Activated CD8-positive, alpha-beta T cell treated with anti-CD3 and anti-CD28 coated beads for 36 hours (primary cell): Measurements from ENCODE around the gene GAS6. TPM values are rescaled to one million over a fixed set of nuclear protein-coding genes. Genes with fewer than 3 reads are reported as not detected.

ENCODE experiments used
- ATAC-seq: fragments of 200-7000 bp; cut with Tn5 transposase; one replicate; pipeline ENCODE4 v1.10.0; 2021; ENCODE audit warnings: mild to moderate bottlenecking, moderate library complexity
- CTCF ChIA-PET: fragments of 350-600 bp; sonication (Branson Sonifier 250); formaldehyde crosslinking; loops from one replicate; lab custom pipeline; 2021; ENCODE audit warnings: antibody characterized with exemption; lab: Charles Lee
- POLR2A ChIA-PET: fragments of 350-600 bp; sonication (Branson Sonifier 250); formaldehyde crosslinking; loops from one replicate; lab custom pipeline; 2021; ENCODE audit warnings: antibody characterized with exemption; lab: Charles Lee
- DNase-seq: peaks from one replicate; pipeline ENCODE4 v3.0.0-alpha.2; 2020
- H3K27ac Mint-ChIP-seq: one replicate; pipeline ENCODE4 v1.8.0; 2021; ENCODE audit warnings: mild to moderate bottlenecking, mixed read lengths
- H3K27me3 Mint-ChIP-seq: one replicate; pipeline ENCODE4 v1.8.0; 2021; ENCODE audit warnings: mixed read lengths
- H3K36me3 Mint-ChIP-seq: one replicate; pipeline ENCODE4 v1.8.0; 2021; ENCODE audit warnings: low read depth, mixed read lengths
- H3K4me1 Mint-ChIP-seq: one replicate; pipeline ENCODE4 v1.8.0; 2021; ENCODE audit warnings: low read depth, mixed read lengths
- H3K4me3 Mint-ChIP-seq: one replicate; pipeline ENCODE4 v1.8.0; 2021; ENCODE audit warnings: mild to moderate bottlenecking, moderate library complexity, mixed read lengths
- H3K9me3 Mint-ChIP-seq: one replicate; pipeline ENCODE4 v1.8.0; 2021; ENCODE audit warnings: mixed read lengths
- CTCF ChIP-seq: fragments of 200-600 bp; IDR thresholded peaks from one replicate; pipeline ENCODE4 v1.8.0; 2022; ENCODE audit warnings: antibody characterized with exemption, mild to moderate bottlenecking
- intact Hi-C: fragments of 100-400 bp; cut with micrococcal nuclease; formaldehyde crosslinking; loops from one replicate; pipeline ENCODE4 v1.10.0; 2022
- total RNA-seq, 2 experiments: library from RNA; stranded (reverse); gene quantifications; one replicate each; pipeline ENCODE4 v1.2.3, GENCODE V29; 2021

The GAS6 gene
- total RNA-seq, 2 experiments from 2014 or later: 0.23 to 0.25 TPM

DNA sequence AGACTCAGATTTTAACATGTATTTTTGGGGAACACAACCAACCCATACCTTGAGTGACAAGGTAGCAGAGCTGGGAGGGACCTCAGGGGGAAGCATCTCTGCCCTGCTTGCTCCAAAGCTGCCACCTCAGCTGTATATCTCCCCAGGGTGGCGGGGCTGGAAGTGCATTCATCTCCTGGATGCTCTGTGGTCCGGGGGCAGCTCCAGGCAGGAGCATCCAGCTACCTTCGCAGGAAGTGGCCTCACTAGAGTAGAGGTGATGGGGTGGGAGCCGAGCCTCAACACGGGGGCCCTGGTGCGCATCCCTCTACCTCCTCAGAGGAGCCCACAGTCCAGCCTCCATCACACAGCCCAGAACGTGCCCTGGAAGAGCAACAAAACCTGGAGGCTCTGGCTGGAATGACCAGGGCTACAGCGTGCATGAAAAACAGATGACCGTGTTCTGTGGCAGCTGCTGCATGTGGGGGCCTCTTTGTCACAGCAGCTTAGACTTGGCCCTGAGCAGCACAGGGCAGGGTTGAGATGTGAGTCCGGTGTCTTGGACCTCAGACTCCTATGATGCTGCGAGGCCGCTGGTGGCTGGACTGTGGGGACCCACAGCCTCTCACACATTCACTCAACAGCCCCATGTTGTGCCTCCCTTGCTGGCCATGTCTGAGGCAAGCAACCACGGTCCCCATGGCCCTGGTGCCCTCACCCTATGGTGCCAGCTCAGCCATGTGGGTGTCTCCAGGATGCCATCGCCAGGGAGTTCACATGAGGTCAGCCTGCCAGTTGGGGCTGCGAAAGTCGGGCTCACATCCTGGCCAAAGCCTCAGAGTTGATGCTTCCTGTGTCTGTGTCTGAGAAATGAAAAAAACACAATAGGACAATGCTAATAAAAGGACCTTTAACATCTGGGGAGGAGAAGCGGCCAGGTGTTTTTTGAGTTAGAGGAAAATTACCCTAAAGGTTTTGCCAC is 17.1 kb upstream of the GAS6 start:
- peaks cover under 1% of the 10 kb centered on the region for H3K36me3 Mint-ChIP-seq
- no peak for TF ChIP-seq CTCF
- DNase-seq (peak; percentile 28), ATAC-seq (peak; percentile 55)
- ChIA-PET CTCF (no interaction called here), POLR2A (no interaction called here)
- no peak overlapping the region for H3K4me3 Mint-ChIP-seq
- intact Hi-C loops: no loop called here
- no peak overlapping the region for H3K27ac Mint-ChIP-seq
- H3K9me3 Mint-ChIP-seq: no peaks in the 10 kb centered on the region
- no peaks in the 10 kb centered on the region for H3K27me3 Mint-ChIP-seq
- H3K4me1 Mint-ChIP-seq: peaks cover 29% of the 10 kb centered on the region

- CTCF ChIA-PET: interaction anchor here (0.8 to 1.2 kb wide), 2 partner anchors 9 to 11 kb away, joined by 4 read pairs; no protein-coding TSS in a partner anchor
- Mint-ChIP-seq H3K27ac (no peak overlapping the region), H3K36me3 (peaks cover 2% of the 10 kb centered on the region), H3K9me3 (no peaks in the 10 kb centered on the region), H3K4me1 (peaks cover 31% of the 10 kb centered on the region), H3K4me3 (no peak overlapping the region), H3K27me3 (no peaks in the 10 kb centered on the region)
- no peak for TF ChIP-seq CTCF
- POLR2A ChIA-PET: interaction anchor here (0.8 kb wide), 1 partner anchor 10 kb away, joined by 3 read pairs; no protein-coding TSS in a partner anchor
- ATAC-seq: no peak
- no peak for DNase-seq
- intact Hi-C loops: no loop called here
Measured at GRCh38 chr13:113879494-113880360, 15.9 kb upstream of the GAS6 start.

DNA sequence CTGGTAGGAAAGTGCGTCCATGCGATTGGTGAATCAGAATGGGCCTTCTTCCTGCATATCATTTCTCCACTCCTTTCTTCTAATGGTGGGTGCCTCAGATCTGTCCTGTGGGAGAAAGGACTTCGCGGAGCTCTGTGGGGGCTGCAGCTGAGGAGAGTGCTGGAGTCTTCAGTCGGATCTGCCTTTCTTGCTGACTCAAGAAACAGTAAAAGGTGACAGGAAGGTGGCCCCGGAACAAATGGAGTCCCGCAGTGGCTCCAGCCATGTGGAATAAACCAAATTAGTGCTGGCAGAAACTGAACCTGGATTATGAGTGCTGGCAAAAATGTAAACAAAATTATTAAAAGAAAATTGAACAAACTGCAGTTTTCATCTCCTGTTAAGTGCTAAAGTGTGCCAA is 15.1 kb upstream of the GAS6 start:
- no peak for DNase-seq
- no peak overlapping the region for H3K4me3 Mint-ChIP-seq
- no peaks in the 10 kb centered on the region for H3K27me3 Mint-ChIP-seq
- H3K9me3 Mint-ChIP-seq: no peaks in the 10 kb centered on the region
- no peak overlapping the region for H3K27ac Mint-ChIP-seq
- no peak for TF ChIP-seq CTCF
- ChIA-PET CTCF (interaction anchor here (0.8 to 1.2 kb wide), 2 partner anchors 10 kb away, joined by 4 read pairs; no protein-coding TSS in a partner anchor), POLR2A (interaction anchor here (0.8 kb wide), 1 partner anchor 10 kb away, joined by 3 read pairs; no protein-coding TSS in a partner anchor)
- ATAC-seq: no peak
- H3K36me3 Mint-ChIP-seq: peaks cover 2% of the 10 kb centered on the region
- H3K4me1 Mint-ChIP-seq: peaks cover 31% of the 10 kb centered on the region
- intact Hi-C loops: no loop called here

GRCh38 chr13:113877149-113877990 is 13.5 kb upstream of the GAS6 start:
- intact Hi-C loops: no loop called here
- DNase-seq: no peak
- CTCF ChIA-PET: no interaction called here

More at GRCh38 chr13:113877149-113877990, 13.5 kb upstream of the GAS6 start:
- no peak for TF ChIP-seq CTCF
- Mint-ChIP-seq H3K4me1 (peaks cover 25% of the 10 kb centered on the region), H3K9me3 (no peaks in the 10 kb centered on the region), H3K27ac (peak overlapping the region; percentile 55), H3K27me3 (peaks cover 2% of the 10 kb centered on the region), H3K4me3 (no peak overlapping the region), H3K36me3 (peaks cover 2% of the 10 kb centered on the region)
- POLR2A ChIA-PET: no interaction called here
- no peak for ATAC-seq
